ENCODE results near the gene MED29.
A peak's percentile ranks its signal among the peaks of the same experiment; 100 is the strongest.

Gene MED29

GRCh38 chr19:39432677-39433025 lies 41.5 kb downstream of the MED29 start:
- no peak overlapping the region for H3K4me3 ChIP-seq (ENCODE audit: low read depth, low read length)
- TF ChIP-seq CTCF (IDR thresholded peaks at IDR 0.05; ENCODE audit: control insufficient read depth, extremely low read depth, insufficient read depth), result no peak
- DNase-seq (ENCODE audit: low read depth), result no peak

GRCh38 chr19:39433480-39434079 lies 42.4 kb downstream of the MED29 start:
- no peak for DNase-seq (ENCODE audit: low read depth)

GRCh38 chr19:39434123-39435076 lies 43.2 kb downstream of the MED29 start:
- DNase-seq (ENCODE audit: low read depth), result no peak
- TF ChIP-seq CTCF (IDR thresholded peaks at IDR 0.05; ENCODE audit: control insufficient read depth, extremely low read depth, insufficient read depth), result no peak
- peak overlapping the region; percentile 89 for H3K4me3 ChIP-seq (ENCODE audit: low read depth, low read length)

More at GRCh38 chr19:39433480-39434079, 42.4 kb downstream of the MED29 start:
- TF ChIP-seq CTCF (IDR thresholded peaks at IDR 0.05; ENCODE audit: control insufficient read depth, extremely low read depth, insufficient read depth), result no peak
- H3K4me3 ChIP-seq (ENCODE audit: low read depth, low read length), result peak overlapping the region; percentile 89

- peak; percentile 89 for DNase-seq (ENCODE audit: low read depth)
- no peak for TF ChIP-seq CTCF (IDR thresholded peaks at IDR 0.05; ENCODE audit: control insufficient read depth, extremely low read depth, insufficient read depth)
- H3K4me3 ChIP-seq (ENCODE audit: low read depth, low read length), result peak within 1 kb of the TSS; percentile 89
These were observed 44.5 kb downstream of the MED29 start, which contains the start of gene RPS16 for GRCh38 chr19:39435499-39436349. Gene RPS16, minus strand, starts transcription at chr19:39435949. Its CDS starts 54 bp downstream, at chr19:39435895.

- DNase-seq (ENCODE audit: low read depth), result no peak
These were observed 45.2 kb downstream of the MED29 start for GRCh38 chr19:39436350-39436716.

More at GRCh38 chr19:39436350-39436716, 45.2 kb downstream of the MED29 start:
- TF ChIP-seq CTCF (IDR thresholded peaks at IDR 0.05; ENCODE audit: control insufficient read depth, extremely low read depth, insufficient read depth), result no peak
- peak overlapping the region; percentile 89 for H3K4me3 ChIP-seq (ENCODE audit: low read depth, low read length)

All from LNCaP clone FGC (cell line).